ENCODE data around the gene LRIG1.

The LRIG1 gene

GRCh38 chr3:66361356-66361755 is 139.5 kb downstream of the LRIG1 start:
- ChIA-PET POLR2A (no interaction called here), CTCF (interaction anchor here (1.5 kb wide), 1 partner anchor 84 kb away, joined by 3 read pairs; no protein-coding TSS in a partner anchor)
- TF ChIP-seq CTCF (IDR thresholded peaks at IDR 0.05; ENCODE audit: insufficient read depth, low read length, missing control alignments), result no peak
- no peak for DNase-seq (ENCODE audit: low read depth, low spot score)
- no peak overlapping the region for H3K4me3 ChIP-seq (ENCODE audit: low read depth, low read length)

GRCh38 chr3:66355997-66356396 is 144.8 kb downstream of the LRIG1 start:
- ChIA-PET POLR2A (no interaction called here), CTCF (interaction anchor here (0.7 to 1.2 kb wide), 2 partner anchors 22 to 52 kb away, joined by 3 read pairs; no protein-coding TSS in a partner anchor)
- DNase-seq (ENCODE audit: low read depth, low spot score), result no peak
- no peak for TF ChIP-seq CTCF (IDR thresholded peaks at IDR 0.05; ENCODE audit: insufficient read depth, low read length, missing control alignments)
- H3K4me3 ChIP-seq (ENCODE audit: low read depth, low read length), result no peak overlapping the region

GRCh38 chr3:66355394-66355793 is 145.4 kb downstream of the LRIG1 start:
- TF ChIP-seq CTCF (IDR thresholded peaks at IDR 0.05; ENCODE audit: insufficient read depth, low read length, missing control alignments), result no peak
- H3K4me3 ChIP-seq (ENCODE audit: low read depth, low read length), result no peak overlapping the region
- ChIA-PET POLR2A (no interaction called here), CTCF (interaction anchor here (0.6 kb wide), 1 partner anchor 23 kb away, joined by 4 read pairs; no protein-coding TSS in a partner anchor)
- no peak for DNase-seq (ENCODE audit: low read depth, low spot score)

- POLR2A ChIA-PET, result interaction anchor here (0.6 kb wide), 1 partner anchor 57 kb away, joined by 3 read pairs; no protein-coding TSS in a partner anchor
- CTCF ChIA-PET, result interaction anchor here (0.6 to 1.3 kb wide), 7 partner anchors 11 to 468 kb away, joined by 3 to 5 read pairs (median 3); no protein-coding TSS in a partner anchor
- no peak overlapping the region for H3K4me3 ChIP-seq (ENCODE audit: low read depth, low read length)
- no peak for DNase-seq (ENCODE audit: low read depth, low spot score)
- TF ChIP-seq CTCF (IDR thresholded peaks at IDR 0.05; ENCODE audit: insufficient read depth, low read length, missing control alignments), result no peak
Observed at GRCh38 chr3:66354001-66354400, 146.8 kb downstream of the LRIG1 start.

- CTCF ChIA-PET, result interaction anchor here (0.6 to 1.3 kb wide), 6 partner anchors 15 to 469 kb away, joined by 3 to 5 read pairs (median 3); no protein-coding TSS in a partner anchor
- H3K4me3 ChIP-seq (ENCODE audit: low read depth, low read length), result no peak overlapping the region
- TF ChIP-seq CTCF (IDR thresholded peaks at IDR 0.05; ENCODE audit: insufficient read depth, low read length, missing control alignments), result no peak
- peak; percentile 65 for DNase-seq (ENCODE audit: low read depth, low spot score)
- POLR2A ChIA-PET, result no interaction called here
Observed at GRCh38 chr3:66353530-66353929, 147.3 kb downstream of the LRIG1 start.

- no peak for DNase-seq (ENCODE audit: low read depth, low spot score)
- no peak overlapping the region for H3K4me3 ChIP-seq (ENCODE audit: low read depth, low read length)
- CTCF ChIA-PET, result interaction anchor here (1.0 to 1.3 kb wide), 3 partner anchors 25 to 469 kb away, joined by 3 to 5 read pairs (median 3); no protein-coding TSS in a partner anchor
- POLR2A ChIA-PET, result no interaction called here
- TF ChIP-seq CTCF (IDR thresholded peaks at IDR 0.05; ENCODE audit: insufficient read depth, low read length, missing control alignments), result no peak
Observed at GRCh38 chr3:66353039-66353438, 147.8 kb downstream of the LRIG1 start.

Measured in AG04449 (cell line).